Inferior parietal cortex (tissue), 1 donor: Measurements from ENCODE around the gene MAP7D1.
A peak's percentile ranks its signal among the peaks of the same experiment; 100 is the strongest.
"Not testable (repeated sequence)": the region's sequence is repeated elsewhere in the genome, so short reads cannot be mapped to it uniquely, and the experiment has no call there.

Experiments used
- DNase-seq: peaks from one replicate; pipeline ENCODE4 v3.0.0-alpha.2; 2016; ENCODE audit errors: extremely low spot score

MAP7D1 gene

DNA sequence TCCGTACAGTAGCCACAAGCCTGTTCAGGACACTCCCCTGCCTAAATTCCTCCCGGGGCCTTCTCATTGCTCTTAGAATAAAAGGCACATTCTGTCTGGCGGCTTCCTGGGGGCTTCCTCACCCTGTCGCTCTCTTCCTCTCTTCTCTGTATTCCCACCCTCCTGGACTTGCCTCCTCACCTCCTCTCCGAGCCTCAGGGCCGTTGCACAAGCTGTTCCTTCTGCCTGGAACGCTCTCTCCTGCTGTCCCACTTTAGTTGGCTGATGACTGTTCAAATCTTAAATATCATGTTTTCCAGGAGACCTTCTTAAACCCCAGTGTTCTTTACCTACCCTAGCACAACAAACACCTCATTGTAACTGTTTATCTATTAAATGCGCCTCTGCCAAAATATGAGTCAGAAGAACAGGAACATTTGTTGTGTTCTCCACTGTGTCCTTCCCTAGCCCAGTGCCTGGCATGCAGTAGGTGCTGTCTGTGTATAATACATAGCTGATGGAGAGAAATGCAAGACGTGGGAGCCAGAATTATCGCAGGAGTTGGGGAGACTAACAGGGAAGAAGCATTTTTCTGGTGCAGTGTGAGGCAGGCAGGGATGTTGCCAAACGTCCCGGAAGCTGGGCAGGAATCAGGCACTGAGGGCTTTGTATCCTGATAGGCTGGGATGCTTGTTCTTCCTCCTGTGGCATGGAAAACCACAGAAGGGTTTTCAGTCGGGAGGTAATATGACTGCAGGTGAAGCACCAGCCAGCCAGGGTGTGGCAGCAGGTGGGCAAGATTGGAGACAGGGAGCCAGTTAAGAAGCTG is 44.2 kb downstream of the MAP7D1 start:
- peak; percentile 50 for DNase-seq

GRCh38 chr1:36203027-36203553 is 47.1 kb downstream of the MAP7D1 start:
- no peak for DNase-seq

- DNase-seq, result peak; percentile 31
Measured at GRCh38 chr1:36203554-36204346, 47.8 kb downstream of the MAP7D1 start.

DNA sequence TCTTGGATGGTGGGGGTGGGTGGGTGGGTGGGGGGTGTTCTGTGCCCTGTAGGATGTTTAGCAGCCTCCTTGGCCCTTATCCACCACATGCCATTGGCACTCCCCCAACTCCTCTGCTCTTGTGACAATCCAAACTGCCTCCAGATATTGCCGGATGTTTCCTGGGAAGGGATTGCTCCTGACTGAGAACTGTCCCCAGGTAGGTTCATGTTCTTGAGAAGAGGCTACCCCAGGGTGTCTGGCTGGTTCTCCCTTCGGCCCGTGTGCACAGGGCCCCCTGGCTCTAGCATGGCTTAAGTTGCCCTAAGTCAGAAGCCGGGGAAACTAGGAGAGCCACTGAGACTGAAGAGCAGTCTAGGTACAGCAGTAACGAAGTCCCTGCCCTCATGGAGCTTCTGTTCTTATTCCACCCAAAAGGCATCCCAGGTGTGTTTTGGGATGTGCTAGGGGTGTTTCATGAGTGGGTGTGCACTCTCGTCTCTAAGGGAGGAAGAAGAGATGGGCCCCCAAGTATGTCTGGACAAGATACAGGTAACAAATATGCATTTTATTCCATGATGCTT is 48.5 kb downstream of the MAP7D1 start:
- DNase-seq, result no peak

DNA sequence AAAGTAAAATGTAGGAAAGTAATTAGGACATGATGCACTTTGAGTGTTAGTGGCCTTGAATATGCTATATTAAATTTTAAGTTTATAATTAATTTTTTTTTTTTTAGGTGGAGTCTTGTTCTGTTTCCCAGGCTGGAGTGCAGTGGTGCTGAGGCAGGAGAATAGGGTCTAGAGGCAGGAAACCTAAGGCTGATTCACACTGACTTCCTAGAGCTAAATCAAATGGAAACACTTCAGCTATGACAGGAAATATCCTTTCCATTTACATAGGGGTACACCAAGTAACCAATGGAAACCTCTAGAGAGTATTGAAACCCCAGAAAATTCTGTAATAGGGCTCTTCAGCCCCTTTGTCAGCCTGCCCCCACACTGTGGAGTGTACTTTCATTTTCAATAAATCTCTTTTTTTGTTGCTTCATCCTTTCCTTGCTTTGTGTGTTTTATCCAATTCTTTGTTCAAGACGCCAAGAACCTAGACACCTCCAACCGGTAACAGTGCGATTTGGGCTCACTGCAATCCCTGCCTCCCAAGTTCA is 50.4 kb downstream of the MAP7D1 start:
- no peak for DNase-seq

- no peak for DNase-seq
Measured at GRCh38 chr1:36207339-36207738, 51.4 kb downstream of the MAP7D1 start.

GRCh38 chr1:36208978-36209703 is 53.2 kb downstream of the MAP7D1 start:
- no peak for DNase-seq

- DNase-seq, result no peak
Measured at GRCh38 chr1:36211307-36211706, 55.3 kb downstream of the MAP7D1 start.

GRCh38 chr1:36211841-36212240 is 55.9 kb downstream of the MAP7D1 start:
- no peak for DNase-seq

DNA sequence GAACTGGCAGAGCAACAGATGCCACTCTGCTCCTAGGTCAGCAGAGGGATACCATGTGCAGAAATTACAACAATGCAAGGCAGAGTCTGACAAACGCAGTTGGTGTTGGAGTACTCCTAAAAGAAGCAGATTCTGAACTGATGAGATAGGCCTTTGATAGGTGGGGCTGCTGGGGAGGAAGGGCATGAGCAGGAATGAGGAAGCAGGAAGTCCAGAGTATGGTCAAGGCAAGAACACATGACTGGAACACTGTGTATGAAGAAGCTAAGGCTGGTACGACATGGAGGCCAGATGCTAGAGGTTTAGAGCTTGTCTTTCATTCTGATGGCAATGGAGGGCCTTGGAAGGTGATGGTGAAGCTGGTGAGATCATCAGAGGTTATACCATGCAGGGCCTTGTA is 56.8 kb downstream of the MAP7D1 start:
- no peak for DNase-seq

DNA sequence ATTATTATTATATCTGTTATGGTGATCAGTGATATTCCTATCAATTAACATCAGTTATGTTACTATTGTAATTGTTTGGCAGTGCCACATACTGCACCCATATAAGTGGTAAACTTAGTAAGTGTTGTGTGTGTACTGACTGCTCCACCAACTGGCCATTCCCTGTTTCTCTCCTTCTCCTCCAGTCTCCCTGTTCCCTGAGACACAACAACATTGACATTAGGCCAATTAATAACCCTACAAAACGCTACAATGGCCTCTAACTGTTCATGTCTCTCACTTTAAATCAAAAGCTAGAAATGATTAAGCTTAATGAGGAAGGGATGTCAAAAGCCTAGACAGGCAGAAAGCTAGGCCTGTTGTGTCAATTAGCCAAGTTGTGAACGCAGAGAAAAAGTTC is 61.7 kb downstream of the MAP7D1 start:
- DNase-seq, result peak; percentile 65

GRCh38 chr1:36221901-36222300 is 65.9 kb downstream of the MAP7D1 start:
- not testable (repeated sequence) for DNase-seq

DNA sequence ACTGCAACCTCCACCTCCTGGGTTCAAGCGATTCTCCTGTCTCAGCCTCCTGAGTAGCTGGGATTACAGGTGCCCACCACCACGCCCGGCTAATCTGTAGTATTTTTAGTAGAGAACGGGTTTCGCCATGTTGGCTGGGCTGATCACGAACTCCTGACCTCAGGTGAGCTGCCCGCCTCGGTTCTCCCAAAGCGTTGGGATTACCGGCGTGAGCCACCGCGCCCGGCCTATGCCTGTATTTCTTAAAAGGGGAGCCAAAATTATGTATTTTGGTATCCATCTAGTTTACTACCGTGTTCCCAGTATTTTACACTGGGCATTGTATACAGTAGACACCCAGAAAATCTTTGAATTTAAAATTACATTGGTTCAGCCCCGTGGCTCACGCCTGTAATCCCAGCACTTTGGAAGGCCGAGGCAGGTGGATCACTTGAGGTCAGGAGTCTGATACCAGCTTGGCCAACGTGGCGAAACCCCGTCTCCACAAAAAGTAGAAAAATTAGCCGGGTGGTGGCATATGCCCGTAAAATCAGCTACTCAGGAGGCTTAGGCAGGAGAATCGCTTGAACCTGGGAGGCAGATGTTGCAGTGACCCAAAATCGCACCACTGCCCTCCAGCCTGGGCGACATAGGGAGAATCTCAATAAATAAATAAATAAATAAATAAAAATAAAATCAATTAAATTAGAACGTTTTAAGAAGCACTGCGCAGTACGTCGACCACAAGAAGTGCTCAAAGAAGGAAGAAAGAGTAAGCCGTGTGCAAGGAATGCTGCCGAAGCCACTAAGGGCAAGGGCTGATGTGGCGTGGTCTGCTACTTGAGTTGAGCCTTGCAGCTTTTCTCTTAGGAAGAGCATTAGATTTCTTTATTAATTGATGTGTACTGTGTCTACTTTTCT is 66.8 kb downstream of the MAP7D1 start:
- DNase-seq, result no peak

DNA sequence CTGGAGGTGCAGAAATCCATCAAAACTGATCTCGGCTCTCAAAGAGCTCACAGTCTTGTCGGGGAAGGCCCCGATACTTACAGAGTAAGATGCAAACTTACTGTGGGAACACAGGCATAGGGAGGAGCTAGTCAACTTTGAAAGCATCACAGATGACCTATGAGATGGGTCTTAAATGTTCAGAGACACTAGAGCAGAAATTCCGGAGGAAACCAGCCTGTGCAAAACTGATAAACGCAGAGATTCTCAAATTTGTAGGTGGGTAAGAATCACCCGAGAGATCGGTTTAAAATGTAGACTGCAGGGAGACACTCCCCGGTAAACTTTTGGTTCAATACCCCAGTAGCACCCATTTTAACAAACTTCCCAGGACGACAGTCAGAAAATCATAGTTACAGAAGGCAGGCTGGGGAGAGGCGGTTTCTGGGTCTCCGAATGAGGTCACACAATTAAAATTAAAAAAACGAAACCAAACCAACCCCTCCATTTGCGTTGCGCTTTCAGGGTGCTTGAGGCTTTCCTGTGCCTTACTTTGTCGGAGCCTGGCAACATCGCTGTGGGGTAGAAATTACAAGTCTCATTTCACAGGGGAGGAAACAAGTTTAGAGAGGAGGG is 67.5 kb downstream of the MAP7D1 start:
- peak; percentile 54 for DNase-seq

- DNase-seq, result peak; percentile 98
Measured at GRCh38 chr1:36223996-36224536, 68.1 kb downstream of the MAP7D1 start, which contains the start of gene THRAP3. TSS of gene THRAP3 (plus strand) at chr1:36224443. CDS start at chr1:36282564, 58,121 bp downstream.

DNA sequence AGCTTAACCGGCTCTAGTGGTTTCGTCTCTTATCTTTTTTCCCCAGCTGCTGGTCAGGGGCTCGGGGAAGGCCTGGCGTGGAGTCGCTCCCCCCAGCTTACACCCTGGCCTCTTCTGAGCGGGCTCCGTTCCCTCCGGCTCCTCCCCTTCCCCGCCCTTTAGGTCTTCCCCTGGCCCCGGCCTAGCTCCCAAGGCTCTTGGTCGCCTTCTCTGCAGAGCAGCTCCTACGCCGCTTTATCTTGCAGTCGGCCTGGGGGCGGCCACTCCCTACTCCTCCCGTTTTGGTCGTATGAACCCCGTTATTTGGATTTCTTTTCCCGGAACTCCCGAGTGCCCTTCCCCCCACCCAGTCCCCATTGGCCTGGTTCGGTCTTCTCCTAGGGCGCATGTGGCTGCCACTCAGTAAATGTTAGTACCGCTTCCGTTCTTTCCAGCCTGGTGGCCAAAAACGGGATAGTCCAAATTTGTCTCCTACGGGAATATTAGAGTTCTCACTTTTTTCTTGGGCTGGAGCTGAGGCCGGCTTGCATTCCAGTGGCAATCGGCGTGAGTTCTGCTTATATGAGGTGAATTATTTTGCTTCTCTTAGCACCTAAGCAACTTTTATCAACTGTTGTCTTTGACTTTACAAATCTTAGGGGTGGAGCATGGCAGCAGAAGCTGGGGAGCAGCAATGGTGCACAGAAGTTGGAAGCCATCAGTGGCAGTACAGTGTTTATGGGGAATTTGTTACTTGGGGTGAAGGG is 68.8 kb downstream of the MAP7D1 start:
- no peak for DNase-seq

DNA sequence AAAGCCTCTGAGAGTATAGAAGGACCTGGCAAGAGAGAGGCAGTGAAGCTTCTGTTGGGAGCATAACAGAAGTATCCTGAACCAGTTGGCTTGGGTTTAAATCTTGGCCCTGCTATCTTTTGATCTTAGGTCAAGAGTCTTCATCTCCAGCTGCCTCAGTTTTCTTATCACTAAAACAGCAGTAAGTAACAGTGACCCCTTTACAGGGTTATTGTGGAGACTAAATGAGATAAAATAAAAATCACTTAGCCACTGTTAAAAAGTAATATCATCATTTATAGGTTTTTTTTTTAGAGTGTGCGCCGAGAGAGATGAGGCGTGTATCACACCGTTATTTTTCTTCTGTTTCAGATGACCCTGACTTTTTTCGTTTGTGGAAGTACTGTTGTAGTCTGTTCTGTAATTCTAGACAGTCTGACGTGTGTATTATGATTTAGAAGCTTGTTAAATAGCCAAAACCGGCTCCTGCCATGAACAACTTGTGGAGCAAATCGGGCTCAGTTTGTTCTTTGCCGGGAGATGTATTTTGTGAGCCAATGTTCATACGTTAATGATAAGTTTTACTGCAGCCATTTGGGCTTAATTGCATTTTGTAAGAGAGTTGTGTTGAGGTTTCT is 69.4 kb downstream of the MAP7D1 start:
- DNase-seq, result no peak

GRCh38 chr1:36230279-36230678 is 74.3 kb downstream of the MAP7D1 start:
- not testable (repeated sequence) for DNase-seq
